GM21423 (cell line): ENCODE data around the gene ORMDL2.

Experiments
- ATAC-seq: cut with Tn5 transposase; IDR thresholded peaks from one replicate; pipeline ENCODE4 v1.9.1; 2021; ENCODE audit warnings: mild to moderate bottlenecking, moderate library complexity; ENCODE audit not compliant: unreplicated experiment

Gene ORMDL2, protein sequence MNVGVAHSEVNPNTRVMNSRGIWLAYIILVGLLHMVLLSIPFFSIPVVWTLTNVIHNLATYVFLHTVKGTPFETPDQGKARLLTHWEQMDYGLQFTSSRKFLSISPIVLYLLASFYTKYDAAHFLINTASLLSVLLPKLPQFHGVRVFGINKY

DNA sequence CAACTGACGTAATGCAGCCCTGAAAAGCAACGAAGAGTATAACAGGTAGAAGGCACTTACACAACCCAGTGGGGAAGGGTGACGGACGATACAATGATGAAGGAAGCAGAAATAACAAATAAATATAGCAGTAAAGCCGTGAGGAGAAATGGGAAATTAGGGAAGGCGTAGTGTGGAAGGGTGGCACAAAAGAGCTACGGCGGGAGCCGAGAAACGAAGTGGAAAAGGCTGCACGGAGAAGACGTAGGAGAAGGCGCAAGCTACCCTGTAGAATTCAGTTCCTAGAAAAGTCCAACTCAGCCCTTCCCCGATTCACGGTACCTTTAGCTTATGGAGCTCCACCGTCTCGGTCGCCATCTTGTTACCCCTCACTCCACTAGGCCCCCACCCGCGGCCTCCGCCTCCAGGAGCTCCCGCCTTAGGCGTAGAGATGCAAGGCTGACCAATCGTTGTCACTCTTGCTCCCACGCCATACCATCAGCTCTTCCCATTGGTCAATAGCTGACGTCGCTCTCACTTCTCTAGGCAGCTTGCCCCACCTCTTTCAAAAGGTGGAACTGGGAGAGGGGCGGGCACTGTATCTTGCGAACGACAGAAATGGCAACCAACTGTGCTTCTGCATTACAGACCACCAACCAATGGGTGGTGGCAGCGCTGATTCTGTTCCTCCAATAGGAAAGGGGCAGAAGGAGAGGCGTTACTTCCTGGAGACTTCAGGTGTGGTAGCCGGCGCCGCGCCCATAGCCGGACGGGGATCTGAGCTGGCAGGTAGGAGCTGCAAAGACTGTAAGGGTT lies at the start of gene ORMDL2, which contains the start of gene SARNP:
ORMDL2 (plus strand) TSS at position 697 of the 795 bp plus-strand sequence. CDS start 959 bp downstream, outside the sequence.
SARNP (minus strand) TSS at position 380 of the 795 bp plus-strand sequence; CDS start at position 357, 23 bp downstream.
- ATAC-seq, result peak; percentile 98

DNA sequence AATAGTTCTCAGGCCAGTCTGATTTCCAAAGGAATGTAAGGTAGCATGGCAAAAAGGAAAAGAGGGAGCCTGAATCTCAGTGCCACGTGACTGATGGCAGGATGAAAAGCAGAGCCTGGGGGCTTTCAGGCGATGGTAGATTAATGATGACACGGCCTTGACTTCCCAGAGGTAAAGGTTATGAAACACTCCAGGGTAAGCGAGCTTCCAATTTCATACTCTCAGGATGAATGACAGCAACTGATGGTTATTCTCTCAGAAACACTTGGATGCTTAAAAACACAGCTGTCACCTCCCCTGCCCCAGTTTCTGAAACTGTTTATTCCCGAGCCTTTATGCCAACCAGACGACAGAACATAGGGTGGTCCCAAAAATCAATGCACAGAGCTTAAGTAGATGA lies 46.1 kb upstream of the ORMDL2 start:
- ATAC-seq, result no peak

DNA sequence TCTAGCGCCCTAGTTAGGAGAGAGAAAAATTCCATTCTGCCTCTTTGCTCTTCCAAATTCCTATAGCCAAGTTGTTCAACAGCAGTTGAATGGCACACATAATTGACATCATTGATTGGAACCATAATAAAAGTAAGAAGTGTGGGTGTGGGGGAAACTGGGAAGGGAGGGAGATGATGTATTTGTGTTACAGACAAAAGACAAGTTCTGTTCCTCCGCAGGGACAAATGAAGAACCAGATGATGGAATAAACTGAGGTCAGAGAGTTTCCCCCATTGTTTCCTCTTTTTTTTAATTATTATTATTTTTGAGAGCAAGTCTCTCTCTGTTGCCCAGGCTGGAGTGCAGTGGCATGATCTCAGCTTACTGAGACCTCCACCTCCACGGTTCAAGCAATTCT lies 40.0 kb upstream of the ORMDL2 start:
- no peak for ATAC-seq

DNA sequence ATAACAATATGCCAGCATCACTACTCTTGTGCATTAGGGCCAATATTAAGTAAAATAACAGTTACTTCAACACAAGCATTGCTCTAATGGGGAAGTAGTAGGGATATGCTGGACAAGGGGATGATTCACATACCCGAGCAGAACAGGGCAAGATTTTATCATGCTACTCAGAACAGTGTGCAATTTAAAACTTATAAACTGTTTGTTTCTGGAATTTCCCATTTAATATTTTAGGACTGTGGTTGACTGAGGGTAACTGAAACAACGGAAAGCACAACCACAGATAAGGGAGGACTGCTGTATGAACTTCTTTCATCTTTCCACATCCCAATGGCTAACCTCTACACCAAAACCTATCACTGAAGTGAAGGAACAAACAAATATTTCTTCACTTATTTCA lies 37.2 kb upstream of the ORMDL2 start:
- no peak for ATAC-seq

DNA sequence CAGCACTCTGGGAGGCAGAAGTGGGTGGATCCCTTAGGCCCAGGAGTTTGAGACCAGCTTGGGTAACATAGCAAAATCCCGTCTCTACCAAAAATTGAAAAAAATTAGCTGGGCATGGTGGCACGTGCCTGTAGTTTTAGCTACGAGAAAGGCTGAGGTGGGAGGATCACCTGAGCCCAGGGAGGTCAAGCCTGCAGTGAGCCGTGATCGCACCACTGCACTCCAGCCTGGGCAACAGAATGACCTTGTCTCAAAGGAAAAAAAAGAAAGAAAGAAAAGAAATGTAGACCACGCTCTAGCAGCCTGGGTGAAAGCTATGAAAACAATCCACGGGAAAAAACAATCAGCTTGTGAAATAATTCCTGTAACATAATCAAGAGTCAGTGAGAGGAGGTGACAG lies 29.3 kb upstream of the ORMDL2 start:
- no peak for ATAC-seq

DNA sequence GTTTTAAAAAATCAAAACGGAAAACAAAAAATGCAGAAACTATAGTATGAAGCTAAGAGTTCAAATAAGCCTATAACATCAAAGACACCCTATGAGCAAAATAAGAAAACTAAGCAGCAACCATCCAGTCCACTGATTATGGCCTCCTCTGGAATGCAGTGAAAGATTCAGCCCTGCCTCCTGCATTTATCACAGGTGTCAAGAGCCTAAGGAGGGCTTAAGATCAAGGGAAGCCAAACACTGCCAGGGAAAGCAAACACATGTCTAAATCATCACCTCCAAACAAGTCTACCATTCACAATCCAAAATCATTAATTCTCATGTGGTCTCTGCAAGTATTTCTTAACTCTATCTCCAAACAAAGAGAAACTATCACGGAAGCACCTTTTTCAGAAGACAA lies 28.7 kb upstream of the ORMDL2 start:
- ATAC-seq, result no peak

DNA sequence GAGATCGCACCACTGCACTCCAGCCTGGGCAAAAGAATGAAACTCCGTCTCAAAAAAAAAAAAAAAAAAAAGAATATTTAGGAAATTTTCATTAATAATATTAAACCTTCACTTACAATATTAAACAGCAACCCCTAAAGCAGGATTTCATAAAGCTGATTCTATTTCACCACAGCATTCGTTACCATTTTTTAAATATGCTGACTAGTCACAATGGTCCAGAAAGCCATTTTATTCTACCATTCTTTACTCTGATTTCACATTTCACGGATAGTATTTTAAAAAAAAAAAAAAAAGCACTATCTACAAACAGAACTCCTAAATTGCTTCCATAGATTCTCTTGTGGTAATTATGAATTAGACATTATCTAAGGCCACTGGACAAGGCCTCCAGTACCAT lies 27.9 kb upstream of the ORMDL2 start:
- ATAC-seq, result no peak

DNA sequence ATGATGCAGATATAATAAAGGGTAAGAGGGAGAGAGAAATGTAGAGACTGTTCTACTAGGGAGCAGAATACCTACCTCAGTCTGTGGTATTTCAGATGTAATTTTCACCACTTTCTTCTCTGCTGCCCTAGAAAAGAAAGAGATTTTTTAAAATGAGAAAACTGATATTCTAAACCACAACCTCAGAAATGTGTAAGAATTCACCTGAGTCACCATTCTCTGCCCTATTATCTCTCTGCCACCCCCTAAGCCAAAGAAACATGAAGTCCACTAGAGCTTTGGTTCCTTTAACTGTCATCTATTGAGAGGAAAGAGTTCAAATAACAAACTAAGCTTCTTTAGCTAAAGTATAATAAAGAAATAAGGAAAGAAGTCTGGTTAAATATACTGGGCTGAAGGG lies 21.9 kb upstream of the ORMDL2 start:
- ATAC-seq, result no peak

DNA sequence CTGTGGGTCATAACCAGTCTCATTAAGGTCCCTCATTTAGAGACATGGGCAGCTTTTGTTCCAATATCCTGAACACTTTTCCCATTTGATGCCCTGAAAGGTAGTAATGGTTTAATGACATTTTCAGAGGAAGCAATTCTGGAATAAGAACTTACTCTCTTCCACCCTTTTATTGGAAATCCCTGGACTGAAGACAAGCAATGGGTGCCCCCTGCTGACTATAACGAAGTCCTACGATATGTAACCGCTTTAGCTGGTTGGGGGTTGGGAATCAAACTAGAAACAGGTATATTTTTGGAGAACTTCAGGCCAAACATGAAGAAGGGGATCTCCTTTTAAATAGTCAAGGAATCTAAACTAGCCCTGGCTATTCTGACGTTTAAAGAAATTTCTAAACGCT lies 20.8 kb upstream of the ORMDL2 start:
- ATAC-seq, result no peak

DNA sequence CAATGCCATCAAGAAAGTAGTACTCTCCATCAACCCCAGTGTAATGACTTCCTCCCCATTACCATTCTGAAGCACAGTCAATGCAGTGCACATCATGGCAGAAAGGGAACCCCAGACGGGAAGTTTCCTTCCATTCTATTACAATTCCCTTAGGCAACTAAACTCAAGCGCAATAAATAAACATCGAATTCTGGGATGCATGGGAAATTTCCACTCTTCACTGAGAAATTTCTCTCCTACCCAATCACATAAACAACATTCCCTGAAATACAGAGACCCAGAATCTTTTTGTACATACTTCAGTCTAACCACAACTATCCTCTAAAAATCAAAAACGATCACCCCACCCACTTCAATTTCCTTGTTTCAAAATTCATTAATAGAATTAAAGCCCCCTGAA lies 20.3 kb upstream of the ORMDL2 start:
- no peak for ATAC-seq

DNA sequence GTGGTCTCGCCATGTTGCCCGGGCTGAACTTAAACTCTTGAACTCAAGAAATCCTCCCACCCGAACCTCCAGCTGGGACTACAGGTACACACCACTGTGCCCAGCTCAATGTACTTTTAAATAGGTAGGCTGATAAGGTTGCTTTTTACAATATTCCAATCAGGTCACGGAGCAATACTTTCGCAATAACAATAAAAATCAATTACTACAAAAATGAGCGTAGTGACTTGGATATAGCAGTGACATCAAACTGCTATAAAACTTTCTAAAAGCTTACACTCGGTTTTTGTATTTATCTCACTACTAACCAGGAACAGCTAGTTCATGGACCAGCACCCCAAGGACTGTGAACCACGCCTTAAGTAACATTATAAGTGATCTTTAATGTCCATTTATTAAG lies 10.9 kb upstream of the ORMDL2 start:
- ATAC-seq, result no peak

DNA sequence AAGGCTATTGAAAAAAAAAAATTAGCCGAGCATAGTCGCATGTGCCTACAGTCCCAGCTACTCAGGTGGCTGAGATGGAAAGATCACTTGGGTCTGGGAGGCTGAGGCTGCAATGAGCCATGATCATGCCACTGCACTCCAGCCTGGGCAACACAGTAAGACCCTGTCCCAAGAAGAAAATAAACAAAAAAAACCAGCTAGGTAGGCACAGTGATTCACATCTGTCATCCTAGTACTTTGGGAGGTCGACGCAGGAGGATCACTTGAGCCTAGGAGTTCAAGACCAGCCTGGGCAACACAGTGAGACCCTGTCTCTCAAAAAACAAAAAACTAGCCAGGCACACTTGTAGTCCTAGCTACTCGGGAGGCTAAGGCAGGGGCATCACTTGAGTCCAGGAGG lies 8.6 kb upstream of the ORMDL2 start:
- no peak for ATAC-seq

DNA sequence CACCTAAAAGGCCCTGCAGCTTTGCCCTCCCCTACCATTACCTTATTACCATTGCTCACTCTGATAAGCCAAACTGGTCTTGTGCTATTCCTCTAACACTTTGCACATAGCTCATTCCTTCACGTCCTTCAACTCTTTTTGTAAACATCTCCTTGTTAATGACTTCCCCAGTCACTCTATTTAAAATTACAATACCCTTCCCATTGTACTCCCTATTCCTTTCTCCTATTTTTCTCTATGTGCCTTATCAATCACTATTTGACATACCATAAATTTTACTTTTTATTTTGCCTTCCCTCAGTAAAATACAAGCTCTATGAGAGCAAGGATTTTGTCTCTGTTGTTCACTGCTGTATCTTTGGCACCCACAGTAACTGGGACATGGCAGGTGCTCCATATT lies 5.8 kb upstream of the ORMDL2 start:
- no peak for ATAC-seq

DNA sequence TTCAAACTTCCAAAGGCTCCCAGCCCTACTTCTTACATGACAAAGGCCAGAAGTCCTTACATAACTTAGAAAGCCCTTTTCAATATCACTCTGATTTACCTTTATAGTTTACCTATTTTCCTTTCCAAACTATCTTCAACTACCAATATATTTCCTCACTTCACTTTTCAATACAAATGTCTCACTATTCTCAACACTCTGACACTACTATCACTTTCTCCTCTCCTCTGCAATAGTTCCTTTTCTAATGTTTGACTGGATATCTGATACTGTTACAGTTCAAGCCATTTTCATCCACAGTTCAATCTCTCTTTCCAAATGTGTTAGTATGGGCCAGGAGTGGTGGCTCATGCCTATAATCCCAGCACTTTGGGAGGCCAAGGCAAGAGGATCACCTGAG lies 3.6 kb upstream of the ORMDL2 start:
- ATAC-seq, result no peak

DNA sequence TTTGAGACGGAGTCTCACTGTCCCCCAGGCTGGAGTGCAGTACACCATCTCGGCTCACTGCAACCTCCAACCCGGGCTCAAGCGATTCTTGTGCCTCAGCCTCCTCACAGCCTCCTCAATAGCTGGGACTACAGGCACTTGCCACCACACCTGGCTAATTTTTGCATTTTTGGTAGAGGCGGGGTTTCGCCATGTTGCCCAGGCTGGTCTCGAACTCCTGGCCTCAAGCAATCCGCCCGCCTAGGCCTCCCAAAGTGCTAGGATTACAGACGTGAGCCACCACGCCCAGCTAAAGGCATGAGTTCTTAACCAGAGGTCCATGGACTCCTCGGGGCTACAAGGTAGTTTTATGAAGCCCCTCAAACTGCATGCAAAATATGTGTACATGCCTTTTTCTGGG lies 2.4 kb upstream of the ORMDL2 start:
- no peak for ATAC-seq

DNA sequence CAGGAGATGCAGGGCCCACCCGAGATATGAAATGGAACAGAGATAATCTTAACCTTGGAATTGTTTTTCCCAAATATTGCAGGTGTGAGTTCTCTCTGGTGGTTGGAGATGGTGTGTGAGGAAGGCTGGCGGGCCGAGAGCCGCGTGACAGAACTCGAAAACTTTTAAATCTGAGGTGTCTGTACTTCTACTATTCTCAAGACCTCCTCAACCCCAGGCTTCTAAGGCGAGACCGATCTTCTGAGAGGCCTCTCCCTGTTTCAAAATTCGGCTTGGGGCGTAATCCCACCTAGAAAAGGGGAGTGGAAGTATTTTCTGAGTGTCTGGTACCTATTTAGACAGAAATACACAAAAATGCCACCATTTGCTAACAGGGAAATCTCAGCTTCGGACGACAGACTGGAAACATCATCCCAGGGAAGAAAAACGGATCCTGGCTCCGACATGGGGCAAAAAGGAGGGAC lies 928 bp upstream of the ORMDL2 start:
- ATAC-seq, result no peak

DNA sequence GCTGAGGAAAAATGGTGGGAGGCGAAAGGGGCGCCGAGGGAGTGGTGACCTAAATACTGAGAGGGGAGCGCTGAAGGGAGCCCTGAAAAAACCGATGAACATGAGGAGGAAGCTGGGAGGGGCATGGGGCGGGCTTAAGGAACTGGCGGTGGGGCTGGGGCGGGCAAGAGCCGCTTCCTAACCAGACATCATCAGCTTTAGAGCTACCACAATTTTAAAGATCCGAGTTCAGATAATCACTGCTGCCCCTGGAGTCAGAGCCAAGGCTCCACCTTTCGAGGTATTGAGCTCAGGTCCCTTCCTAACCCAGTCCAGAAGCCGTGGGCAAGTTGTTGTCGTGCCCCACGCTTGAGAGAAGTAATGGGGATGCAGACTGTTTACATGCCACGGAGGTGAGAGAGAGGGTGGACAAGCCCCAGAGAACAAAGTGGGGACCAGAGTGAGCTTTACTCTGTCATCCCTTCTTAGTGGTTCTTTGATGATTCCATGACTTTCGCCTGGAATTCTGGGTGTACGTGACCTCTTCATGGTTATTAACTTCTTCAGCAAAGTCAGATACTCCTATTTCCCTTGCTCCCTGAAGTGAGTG lies 393 bp downstream of the ORMDL2 start:
- peak; percentile 22 for ATAC-seq

DNA sequence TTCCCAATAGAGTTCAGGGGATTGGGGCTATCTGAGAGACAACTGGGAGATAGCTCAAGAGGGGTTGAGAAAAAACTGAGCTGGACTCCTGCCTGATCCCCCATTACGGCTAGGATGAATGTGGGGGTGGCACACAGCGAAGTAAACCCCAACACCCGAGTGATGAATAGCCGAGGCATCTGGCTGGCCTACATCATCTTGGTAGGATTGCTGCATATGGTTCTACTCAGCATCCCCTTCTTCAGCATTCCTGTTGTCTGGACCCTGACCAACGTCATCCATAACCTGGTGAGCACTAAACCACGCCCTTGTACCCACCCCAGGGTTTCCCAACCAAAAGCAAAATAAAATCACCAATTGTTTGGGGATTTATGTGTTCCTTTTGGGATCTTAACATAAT lies 1.0 kb downstream of the ORMDL2 start:
- ATAC-seq, result no peak

DNA sequence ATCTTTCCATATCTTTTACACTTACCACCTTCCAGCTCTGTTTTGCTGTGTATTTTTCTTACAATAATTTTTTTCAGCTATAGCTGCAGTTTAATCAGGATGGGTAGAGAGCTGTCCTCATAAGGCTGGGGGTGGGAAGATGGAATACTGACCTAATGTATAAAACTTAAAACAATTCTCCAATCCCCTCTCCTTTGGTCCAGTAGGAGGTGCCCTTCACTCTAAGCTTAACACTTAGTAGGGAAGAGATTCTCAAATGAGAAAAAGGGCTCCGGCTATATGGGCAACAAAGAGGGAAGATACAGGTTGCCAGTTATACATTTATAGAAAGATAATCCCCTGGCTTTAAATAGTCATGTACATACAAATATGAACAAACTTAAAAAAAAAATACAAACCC lies 2.8 kb downstream of the ORMDL2 start:
- no peak for ATAC-seq

DNA sequence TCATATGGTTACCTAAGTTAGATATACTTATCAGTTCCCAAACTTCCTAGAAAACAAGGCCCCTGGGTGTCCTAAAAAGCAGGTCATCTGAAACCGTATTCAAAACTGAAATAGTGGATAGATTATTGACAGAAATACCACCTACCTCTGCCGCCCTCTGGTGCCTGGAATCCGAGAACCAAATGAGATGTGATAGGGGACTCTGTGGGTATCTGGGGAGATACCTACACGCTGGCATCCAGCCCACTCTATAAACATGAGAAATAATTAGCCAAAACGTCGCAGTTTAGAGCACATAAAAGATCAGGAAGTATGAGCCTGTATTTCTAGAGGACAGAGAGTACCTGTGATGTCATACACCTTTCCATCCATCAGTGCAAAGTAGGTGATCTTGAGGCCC lies 4.4 kb downstream of the ORMDL2 start:
- ATAC-seq, result no peak

DNA sequence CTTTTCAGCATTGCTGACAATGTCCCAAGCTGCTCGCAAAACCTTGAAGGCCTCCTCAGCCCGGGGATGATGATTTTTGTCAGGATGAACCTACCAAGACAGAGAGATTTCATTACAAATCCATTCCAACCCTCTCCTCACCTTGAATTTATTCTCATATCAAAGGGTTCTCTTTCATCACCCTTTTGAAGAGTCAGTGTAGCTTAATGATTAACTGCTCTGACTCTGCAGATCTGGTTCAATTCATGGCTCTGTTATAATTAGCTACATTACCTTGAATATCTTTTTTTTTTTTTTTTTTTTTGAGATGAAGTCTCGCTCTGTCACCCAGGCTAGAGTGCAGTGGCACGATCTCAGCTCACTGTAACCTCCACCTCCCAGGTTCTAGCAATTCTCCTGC lies 5.6 kb downstream of the ORMDL2 start:
- ATAC-seq, result no peak

DNA sequence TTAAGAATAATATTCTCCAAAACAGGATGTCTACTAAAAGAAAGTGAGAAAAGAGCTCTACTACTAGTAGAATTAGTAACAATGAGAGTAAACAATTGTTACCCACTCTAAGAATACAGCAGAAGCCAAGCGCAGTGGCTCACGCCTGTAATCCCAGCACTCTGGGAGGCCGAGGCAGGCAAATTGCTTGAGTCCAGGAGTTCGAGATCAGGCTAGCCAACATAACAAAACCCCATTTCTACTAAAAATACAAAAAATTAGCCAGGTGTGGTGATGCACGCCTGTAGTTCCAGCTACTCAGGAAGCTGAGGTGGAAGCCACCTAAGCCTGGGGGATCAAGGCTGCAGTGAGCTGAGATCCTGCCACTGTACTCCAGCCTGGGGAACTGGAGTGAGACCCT lies 6.9 kb downstream of the ORMDL2 start:
- ATAC-seq, result no peak
